HCT116 (cell line): ENCODE measurements around the gene CNTD1. TPM values are rescaled to one million over a fixed set of nuclear protein-coding genes. Genes with fewer than 3 reads are reported as not detected.

Experiments used
- ATAC-seq: fragments of 200-7000 bp; cut with Tn5 transposase; 2 replicates; pipeline ENCODE4 v1.9.1; 2020; ENCODE audit warnings: mild to moderate bottlenecking, moderate library complexity
- BruUV-seq: library from RNA; stranded (reverse); fragments of 400-500 nt; replicated peaks from 2 replicates; lab custom pipeline; 2021; lab: Mats Ljungman, UMichigan
- CTCF ChIA-PET: fragments of 300-600 bp; sonication (Branson Sonifier 250); formaldehyde crosslinking; loops from one replicate; lab custom pipeline; 2021; ENCODE audit warnings: antibody characterized with exemption; lab: Charles Lee
- POLR2A ChIA-PET: fragments of 300-600, 350-600 bp; sonication (Branson Sonifier 250); formaldehyde crosslinking; loops from one replicate; lab custom pipeline; 2021; ENCODE audit warnings: antibody characterized with exemption; lab: Charles Lee
- RAD21 ChIA-PET, 2 experiments: fragments of 300-600 bp; sonication (Branson Sonifier 250); formaldehyde crosslinking; loops; one replicate each; lab custom pipeline; 2023; ENCODE audit warnings: low total read pairs in 2 of 2; ENCODE audit not compliant: uncharacterized antibody in 2 of 2, unreplicated experiment in 2 of 2, low non-redundant PET in 1 of 2; lab: Charles Lee
- DNase-seq: peaks from one replicate; pipeline ENCODE4 v3.0.0-alpha.2; 2010; ENCODE audit warnings: low read depth, low spot score
- H2AFZ ChIP-seq: fragments of 200-600 bp; shearing (Covaris generic), sonication (generic); 2 replicates; pipeline ENCODE4 v1.6.1; 2017; ENCODE audit warnings: low read depth, mixed run types, mixed read lengths, antibody characterized with exemption, low read length; ENCODE audit not compliant: poor library complexity, severe bottlenecking
- H3K27ac ChIP-seq: 2 replicates; pipeline ENCODE4 v1.5.1; 2012; ENCODE audit warnings: low read depth, low read length
- H3K27me3 ChIP-seq: fragments of 200-600 bp; sonication (generic); 2 replicates; pipeline ENCODE4 v1.6.1; 2016; ENCODE audit warnings: mixed run types, low read length, mixed read lengths; ENCODE audit not compliant: insufficient read depth
- H3K36me3 ChIP-seq, 2 experiments: fragments of 200-500 bp in 1 of 2; fragments of 200-600 bp in 1 of 2; sonication (Bioruptor generic) in 1 of 2; sonication (generic) in 1 of 2; 2 replicates each; pipeline versions ENCODE4 v1.5.1 to v1.6.1; 2014 to 2016; ENCODE audit warnings: low read length in 2 of 2, inconsistent platforms in 1 of 2, mixed read lengths in 1 of 2, mixed run types in 1 of 2; ENCODE audit not compliant: insufficient read depth in 2 of 2, control insufficient read depth in 1 of 2
- H3K4me1 ChIP-seq, 2 experiments: fragments of 200-600 bp in 1 of 2; sonication (generic) in 1 of 2; 2 replicates each; pipeline versions ENCODE4 v1.5.1 to v1.6.1; 2012 to 2017; ENCODE audit warnings: low read length in 2 of 2, inconsistent platforms in 1 of 2, mild to moderate bottlenecking in 1 of 2, mixed read lengths in 1 of 2, mixed run types in 1 of 2, moderate library complexity in 1 of 2; ENCODE audit not compliant: insufficient read depth in 2 of 2, control insufficient read depth in 1 of 2
- H3K4me2 ChIP-seq: fragments of 200-600 bp; sonication (generic); 2 replicates; pipeline ENCODE4 v1.6.1; 2017; ENCODE audit warnings: mixed run types, low read length, mixed read lengths
- H3K4me3 ChIP-seq, 2 experiments: fragments of 200-600 bp in 1 of 2; sonication (generic) in 1 of 2; replicated peaks in 1 of 2; 2 replicates each; pipeline ENCODE4 v1.5.1; 2011 to 2016; ENCODE audit warnings: low read length in 2 of 2, control low read depth in 1 of 2, low read depth in 1 of 2, mild to moderate bottlenecking in 1 of 2, mixed read lengths in 1 of 2, mixed run types in 1 of 2
- H3K79me2 ChIP-seq: fragments of 200-600 bp; sonication (generic); 2 replicates; pipeline ENCODE4 v1.6.1; 2017; ENCODE audit warnings: mild to moderate bottlenecking, mixed run types, low read length, moderate library complexity, mixed read lengths; ENCODE audit not compliant: insufficient read depth
- H3K9ac ChIP-seq: fragments of 200-600 bp; sonication (generic); 2 replicates; pipeline ENCODE4 v1.6.1; 2016; ENCODE audit warnings: low read length, mixed read lengths
- H3K9me2 ChIP-seq: fragments of 200-600 bp; sonication (generic), shearing (Covaris generic); 2 replicates; pipeline ENCODE4 v1.6.1; 2017; ENCODE audit warnings: mixed run types, mild to moderate bottlenecking, moderate library complexity; ENCODE audit not compliant: insufficient read depth
- H3K9me3 ChIP-seq, 2 experiments: fragments of 200-500 bp in 1 of 2; fragments of 200-600 bp in 1 of 2; sonication (Bioruptor generic) in 1 of 2; sonication (generic) in 1 of 2; 2 replicates each; pipeline ENCODE4 v1.6.1; 2014 to 2017; ENCODE audit warnings: low read length in 2 of 2, mixed read lengths in 2 of 2, inconsistent platforms in 1 of 2, low read depth in 1 of 2, mild to moderate bottlenecking in 1 of 2, mixed run types in 1 of 2, moderate library complexity in 1 of 2; ENCODE audit not compliant: control insufficient read depth in 1 of 2, insufficient read depth in 1 of 2
- H4K20me1 ChIP-seq: fragments of 200-600 bp; sonication (generic), shearing (Covaris generic); 2 replicates; pipeline ENCODE4 v1.6.1; 2017; ENCODE audit warnings: mixed run types, mild to moderate bottlenecking, moderate library complexity; ENCODE audit not compliant: insufficient read depth
- ELF1 ChIP-seq: IDR thresholded peaks from 2 replicates; pipeline ENCODE4 v1.6.1; 2012; ENCODE audit warnings: low read depth, borderline replicate concordance
- FOSL1 ChIP-seq: IDR thresholded peaks from 2 replicates; pipeline ENCODE4 v1.6.1; 2012; ENCODE audit warnings: low read depth
- JUND ChIP-seq: IDR thresholded peaks from 2 replicates; pipeline ENCODE4 v1.6.1; 2012
- MAX ChIP-seq: IDR thresholded peaks from 2 replicates; pipeline ENCODE4 v1.6.1; 2012
- RAD21 ChIP-seq: IDR thresholded peaks from 2 replicates; pipeline ENCODE4 v1.6.1; 2012; ENCODE audit warnings: low read depth, mild to moderate bottlenecking
- SIN3A ChIP-seq: IDR thresholded peaks from 2 replicates; pipeline ENCODE4 v1.6.1; 2012; ENCODE audit warnings: low read depth
- SP1 ChIP-seq: IDR thresholded peaks from 2 replicates; pipeline ENCODE4 v1.6.1; 2012; ENCODE audit warnings: low read depth
- SRF ChIP-seq: IDR thresholded peaks from 2 replicates; pipeline ENCODE4 v1.6.1; 2012; ENCODE audit warnings: low read depth
- YY1 ChIP-seq: IDR thresholded peaks from 2 replicates; pipeline ENCODE4 v1.6.1; 2011; ENCODE audit warnings: low read length, low read depth, moderate library complexity, mild to moderate bottlenecking; ENCODE audit not compliant: insufficient replicate concordance; ENCODE audit errors: extremely low read depth
- ZFX ChIP-seq: fragments of 450-650 bp; IDR thresholded peaks from 2 replicates; pipeline ENCODE4 v1.6.1; 2017
- intact Hi-C: fragments of 100-400 bp; cut with micrococcal nuclease; formaldehyde crosslinking; loops from 2 replicates; pipeline ENCODE4 v1.10.0; 2022
- total RNA-seq: library from RNA; stranded (reverse); gene quantifications from one replicate; pipeline ENCODE4 v1.2.1, GENCODE V29; 2021; ENCODE audit not compliant: unreplicated experiment
- TF ChIP-seq, protein P1 (sequence below), 3 experiments: fragments of 200-600 bp in 1 of 3; sonication (generic) in 1 of 3; IDR thresholded peaks in 2 of 3; conservative IDR thresholded peaks in 1 of 3; 2 replicates each; pipeline ENCODE4 v1.5.1; 2012 to 2017; ENCODE audit warnings: low read depth in 2 of 3, low read length in 2 of 3, antibody characterized with exemption in 1 of 3, borderline replicate concordance in 1 of 3, control low read depth in 1 of 3, mild to moderate bottlenecking in 1 of 3, mixed read lengths in 1 of 3, mixed run types in 1 of 3, moderate library complexity in 1 of 3; ENCODE audit not compliant: insufficient read depth in 1 of 3

Gene CNTD1
- total RNA-seq, 1 experiment from 2014 or later: not detected

- no peak for DNase-seq
- Histone ChIP-seq H4K20me1 (no peaks in the 10 kb centered on the region), H3K36me3 (no peaks in the 10 kb centered on the region), H3K27me3 (no peaks in the 10 kb centered on the region), H3K9me3 (no peaks in the 10 kb centered on the region), H2AFZ (no peak overlapping the region), H3K79me2 (peaks cover 8% of the 10 kb centered on the region; the same call in 1 of the 2 replicates), H3K27ac (no peak overlapping the region), H3K4me1 (peaks cover 4 to 9% of the 10 kb centered on the region in 2 experiments; a peak in 2 of 4 replicates), H3K4me3 (no peak overlapping the region), H3K9me2 (no peaks in the 10 kb centered on the region), H3K4me2 (no peak overlapping the region), H3K9ac (no peak overlapping the region)
- ChIA-PET POLR2A (no interaction called here), CTCF (no interaction called here), RAD21 (no interaction called here)
- intact Hi-C loops: no loop called here
- TF ChIP-seq ZFX (no peak), RAD21 (no peak), JUND (no peak), SIN3A (no peak)
- TF ChIP-seq, protein P1, sequence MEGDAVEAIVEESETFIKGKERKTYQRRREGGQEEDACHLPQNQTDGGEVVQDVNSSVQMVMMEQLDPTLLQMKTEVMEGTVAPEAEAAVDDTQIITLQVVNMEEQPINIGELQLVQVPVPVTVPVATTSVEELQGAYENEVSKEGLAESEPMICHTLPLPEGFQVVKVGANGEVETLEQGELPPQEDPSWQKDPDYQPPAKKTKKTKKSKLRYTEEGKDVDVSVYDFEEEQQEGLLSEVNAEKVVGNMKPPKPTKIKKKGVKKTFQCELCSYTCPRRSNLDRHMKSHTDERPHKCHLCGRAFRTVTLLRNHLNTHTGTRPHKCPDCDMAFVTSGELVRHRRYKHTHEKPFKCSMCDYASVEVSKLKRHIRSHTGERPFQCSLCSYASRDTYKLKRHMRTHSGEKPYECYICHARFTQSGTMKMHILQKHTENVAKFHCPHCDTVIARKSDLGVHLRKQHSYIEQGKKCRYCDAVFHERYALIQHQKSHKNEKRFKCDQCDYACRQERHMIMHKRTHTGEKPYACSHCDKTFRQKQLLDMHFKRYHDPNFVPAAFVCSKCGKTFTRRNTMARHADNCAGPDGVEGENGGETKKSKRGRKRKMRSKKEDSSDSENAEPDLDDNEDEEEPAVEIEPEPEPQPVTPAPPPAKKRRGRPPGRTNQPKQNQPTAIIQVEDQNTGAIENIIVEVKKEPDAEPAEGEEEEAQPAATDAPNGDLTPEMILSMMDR (IDR thresholded peaks at IDR 0.05 in 2 of 3, conservative IDR thresholded peaks at IDR 0.05 in 1 of 3; ENCODE audit: borderline replicate concordance in 1 of 3, insufficient read depth in 1 of 3, low read depth in 2 of 3, low read length in 2 of 3): no peak
- no TSS peak for BruUV-seq
- no peak for ATAC-seq
Observed at GRCh38 chr17:42795061-42795460, 3.6 kb upstream of the CNTD1 start.

DNA sequence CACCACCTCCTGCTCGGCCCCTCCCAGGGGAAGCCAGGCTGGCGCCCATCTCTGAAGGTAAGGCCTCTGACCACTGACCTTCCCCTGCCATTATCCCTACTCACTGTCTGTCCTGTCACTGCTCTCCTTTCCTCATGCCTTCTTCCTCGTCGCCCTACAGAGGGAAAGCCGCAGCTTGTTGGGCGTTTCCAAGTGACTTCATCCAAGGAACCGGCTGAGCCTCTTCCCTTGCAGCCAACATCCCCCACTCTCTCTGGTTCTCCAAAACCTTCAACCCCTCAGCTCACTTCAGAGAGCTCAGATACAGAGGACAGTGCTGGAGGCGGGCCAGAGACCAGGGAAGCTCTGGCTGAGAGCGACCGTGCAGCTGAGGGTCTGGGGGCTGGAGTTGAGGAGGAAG lies 3.2 kb upstream of the CNTD1 start:
- TF ChIP-seq ELF1 (no peak), SP1 (no peak), MAX (no peak), SRF (no peak), RAD21 (no peak), YY1 (no peak), FOSL1 (no peak)
- TF ChIP-seq, protein P1 (IDR thresholded peaks at IDR 0.05 in 2 of 3, conservative IDR thresholded peaks at IDR 0.05 in 1 of 3; ENCODE audit: borderline replicate concordance in 1 of 3, insufficient read depth in 1 of 3, low read depth in 2 of 3, low read length in 2 of 3): no peak
- ChIA-PET RAD21 (no interaction called here), CTCF (no interaction called here), POLR2A (no interaction called here)
- Histone ChIP-seq H3K27ac (no peak overlapping the region), H3K4me1 (peaks cover 4 to 9% of the 10 kb centered on the region in 2 experiments; a peak in 2 of 4 replicates), H3K27me3 (no peaks in the 10 kb centered on the region), H3K9me2 (no peaks in the 10 kb centered on the region), H3K4me2 (no peak overlapping the region), H3K36me3 (no peaks in the 10 kb centered on the region), H3K9me3 (no peaks in the 10 kb centered on the region), H2AFZ (no peak overlapping the region), H3K9ac (no peak overlapping the region), H4K20me1 (no peaks in the 10 kb centered on the region), H3K4me3 (no peak overlapping the region), H3K79me2 (peaks cover 8% of the 10 kb centered on the region; the same call in 1 of the 2 replicates)
- intact Hi-C loops: no loop called here
- DNase-seq: no peak
- BruUV-seq: no TSS peak
- ATAC-seq: no peak
